Transverse colon (tissue), 4 donors: ENCODE results near the gene POLR2J.

Experiments
- EP300 ChIP-seq: sonication (generic); formaldehyde crosslinking; IDR thresholded peaks from one replicate; pipeline ENCODE4 v1.6.1; 2017; ENCODE audit warnings: antibody characterized with exemption, low read depth
- POLR2A ChIP-seq: fragments of 450-650 bp; IDR thresholded peaks from one replicate; pipeline ENCODE4 v1.6.1; 2016; ENCODE audit warnings: antibody characterized with exemption, mild to moderate bottlenecking, moderate library complexity
- POLR2AphosphoS5 ChIP-seq, 3 donors: sonication (generic); formaldehyde crosslinking; IDR thresholded peaks; one replicate each; pipeline ENCODE4 v1.6.1; 2016; ENCODE audit warnings: antibody characterized with exemption in 3 of 3
- TF ChIP-seq, protein P1 (sequence below), 5 experiments: fragments of 200-600 bp in 3 of 5; fragments of 450-650 bp in 2 of 5; sonication (generic) in 3 of 5; IDR thresholded peaks; 1 replicate in 2 of 5; 2 replicates in 3 of 5; pipeline ENCODE4 v1.5.1; 2016 to 2017; ENCODE audit warnings: antibody characterized with exemption in 5 of 5, inconsistent platforms in 3 of 5, mild to moderate bottlenecking in 2 of 5, moderate library complexity in 1 of 5

DNA sequence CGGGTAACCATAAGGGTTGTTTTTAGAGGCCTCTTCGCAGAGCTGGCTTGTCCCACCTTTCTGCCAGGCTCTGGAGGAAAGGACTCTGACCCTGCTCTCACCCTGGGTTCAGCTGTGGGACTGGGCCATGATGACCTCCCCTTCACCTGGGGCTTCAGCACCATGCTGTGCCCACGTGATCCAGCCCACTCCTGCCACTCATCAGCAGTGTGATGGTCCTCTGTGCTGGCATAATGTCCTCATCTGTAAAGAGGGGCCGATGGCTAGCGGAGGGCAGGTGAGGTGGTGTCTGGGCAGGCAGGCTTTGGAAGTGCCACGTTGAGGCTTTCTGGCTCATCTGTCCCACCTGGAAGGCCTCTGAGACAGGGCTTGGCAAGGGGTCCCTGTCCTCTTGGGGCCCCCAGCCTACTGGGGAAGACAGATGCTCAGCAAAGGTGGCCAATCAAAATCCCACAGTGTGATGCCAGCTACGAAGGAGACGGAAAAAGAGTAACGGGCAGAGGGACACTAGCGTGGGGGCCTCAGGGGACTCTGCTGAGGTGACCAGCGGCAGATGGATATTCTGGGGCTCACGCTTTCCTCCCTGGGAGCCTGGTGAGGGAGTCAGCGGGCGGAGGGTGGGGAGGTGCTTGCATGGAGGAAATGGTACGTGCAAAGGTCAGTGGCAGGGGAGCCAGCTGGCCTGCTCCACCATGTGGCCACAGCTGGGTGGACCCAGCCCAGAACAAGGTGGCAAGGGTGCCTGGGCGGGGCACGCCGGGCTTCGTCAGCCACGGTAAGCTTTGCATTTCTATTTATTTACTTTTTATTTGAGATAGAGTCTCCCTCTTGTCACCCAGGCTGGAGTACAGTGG lies 8.5 kb downstream of the POLR2J start:
- TF ChIP-seq, protein P1, sequence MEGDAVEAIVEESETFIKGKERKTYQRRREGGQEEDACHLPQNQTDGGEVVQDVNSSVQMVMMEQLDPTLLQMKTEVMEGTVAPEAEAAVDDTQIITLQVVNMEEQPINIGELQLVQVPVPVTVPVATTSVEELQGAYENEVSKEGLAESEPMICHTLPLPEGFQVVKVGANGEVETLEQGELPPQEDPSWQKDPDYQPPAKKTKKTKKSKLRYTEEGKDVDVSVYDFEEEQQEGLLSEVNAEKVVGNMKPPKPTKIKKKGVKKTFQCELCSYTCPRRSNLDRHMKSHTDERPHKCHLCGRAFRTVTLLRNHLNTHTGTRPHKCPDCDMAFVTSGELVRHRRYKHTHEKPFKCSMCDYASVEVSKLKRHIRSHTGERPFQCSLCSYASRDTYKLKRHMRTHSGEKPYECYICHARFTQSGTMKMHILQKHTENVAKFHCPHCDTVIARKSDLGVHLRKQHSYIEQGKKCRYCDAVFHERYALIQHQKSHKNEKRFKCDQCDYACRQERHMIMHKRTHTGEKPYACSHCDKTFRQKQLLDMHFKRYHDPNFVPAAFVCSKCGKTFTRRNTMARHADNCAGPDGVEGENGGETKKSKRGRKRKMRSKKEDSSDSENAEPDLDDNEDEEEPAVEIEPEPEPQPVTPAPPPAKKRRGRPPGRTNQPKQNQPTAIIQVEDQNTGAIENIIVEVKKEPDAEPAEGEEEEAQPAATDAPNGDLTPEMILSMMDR (IDR thresholded peaks at IDR 0.05) = peak in 1 of 5 experiments; percentile 24
- TF ChIP-seq POLR2A (peak; percentile 11), POLR2AphosphoS5 (IDR thresholded peaks at IDR 0.05) (peak; percentile 58 to 73 (median 63)), EP300 (no peak)
